Osteocyte (in vitro differentiated cells): ENCODE data around the gene TBXAS1. TPM values are rescaled to one million over a fixed set of nuclear protein-coding genes. Genes with fewer than 3 reads are reported as not detected.

Experiments
- DNase-seq: peaks from one replicate; pipeline ENCODE4 v3.0.0; 2021; ENCODE audit warnings: mixed read lengths; ENCODE audit not compliant: unreplicated experiment; ENCODE audit errors: extremely low spot score
- H3K27ac Mint-ChIP-seq: one replicate; pipeline ENCODE4 v1.8.0; 2021; ENCODE audit warnings: mild to moderate bottlenecking, mixed read lengths; ENCODE audit not compliant: unreplicated experiment
- H3K27me3 Mint-ChIP-seq: one replicate; pipeline ENCODE4 v1.8.0; 2021; ENCODE audit warnings: mixed read lengths; ENCODE audit not compliant: unreplicated experiment
- H3K36me3 Mint-ChIP-seq: one replicate; pipeline ENCODE4 v1.8.0; 2021; ENCODE audit warnings: mixed read lengths; ENCODE audit not compliant: unreplicated experiment
- H3K4me1 Mint-ChIP-seq: one replicate; pipeline ENCODE4 v1.8.0; 2021; ENCODE audit warnings: mixed read lengths; ENCODE audit not compliant: unreplicated experiment
- H3K4me3 Mint-ChIP-seq: one replicate; pipeline ENCODE4 v1.8.0; 2021; ENCODE audit warnings: mild to moderate bottlenecking, moderate library complexity, mixed read lengths; ENCODE audit not compliant: unreplicated experiment
- H3K9me3 Mint-ChIP-seq: one replicate; pipeline ENCODE4 v1.8.0; 2021; ENCODE audit warnings: mixed read lengths; ENCODE audit not compliant: unreplicated experiment
- total RNA-seq: library from RNA; stranded (reverse); gene quantifications from 2 replicates; pipeline ENCODE4 v1.2.1, GENCODE V29; 2021
- TF ChIP-seq, protein P1 (sequence below): fragments of 200-600 bp; sonication (generic); IDR thresholded peaks from 2 replicates; pipeline ENCODE4 v1.5.0; 2021; ENCODE audit warnings: antibody characterized with exemption, mild to moderate bottlenecking, moderate library complexity

The TBXAS1 gene
- total RNA-seq, 1 donor from 2014 or later = 3.5 TPM

DNA sequence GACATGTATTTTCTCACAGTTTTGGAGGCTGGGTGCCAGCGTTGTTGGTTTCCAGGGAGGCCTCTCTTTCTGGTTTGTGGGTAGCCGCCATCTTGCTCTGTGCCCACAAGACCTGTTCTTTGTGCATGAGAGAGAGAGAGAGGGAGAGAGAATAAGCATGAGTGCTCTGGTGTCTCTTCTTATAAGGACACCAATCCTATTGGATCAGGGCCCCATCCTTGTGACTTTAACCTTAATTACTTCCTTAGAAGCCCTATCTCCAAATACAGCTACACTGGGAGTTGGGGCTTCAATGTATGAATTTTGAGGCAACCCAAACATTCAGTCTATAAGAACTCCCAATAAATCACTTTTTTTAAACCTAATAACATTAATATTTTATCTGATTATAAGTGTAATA, 119.1 kb downstream of the TBXAS1 start:
- H3K36me3 Mint-ChIP-seq = no peaks in the 10 kb centered on the region
- peaks cover 24% of the 10 kb centered on the region for H3K9me3 Mint-ChIP-seq
- H3K4me1 Mint-ChIP-seq = no peaks in the 10 kb centered on the region

DNA sequence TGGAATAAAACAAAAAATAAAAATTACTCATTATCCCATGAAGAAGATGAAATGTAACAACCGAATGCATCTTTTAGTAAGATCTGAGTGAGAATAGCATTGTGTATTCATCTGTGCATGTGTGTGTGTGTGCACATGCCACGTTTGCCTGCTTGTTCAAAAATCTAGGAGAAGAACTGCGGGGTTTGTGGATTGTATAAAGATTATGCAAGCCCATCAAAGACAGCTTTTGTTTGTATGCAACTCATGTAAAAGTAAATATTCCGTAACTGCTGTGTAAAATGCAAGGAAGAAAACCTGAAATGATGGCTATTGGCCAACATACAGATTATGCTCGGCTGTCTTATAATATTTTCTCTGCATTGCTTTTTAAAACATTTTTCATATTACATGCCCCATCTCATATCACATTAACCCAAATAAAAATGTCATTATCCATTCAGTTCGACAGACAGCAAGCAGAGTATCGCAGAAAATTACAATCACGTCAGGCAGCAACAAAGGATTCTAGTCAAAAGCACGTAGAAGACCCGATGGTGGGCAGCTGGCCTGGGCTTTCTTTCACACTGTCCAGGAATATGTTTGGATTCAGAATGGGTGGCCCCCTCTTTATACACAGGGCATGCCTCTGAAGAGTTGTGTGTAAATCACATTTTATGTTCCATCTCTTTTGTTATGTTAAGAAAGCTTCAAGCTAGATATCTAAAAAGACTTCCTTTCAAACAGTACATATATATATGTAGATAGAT, 119.7 kb downstream of the TBXAS1 start:
- H3K4me3 Mint-ChIP-seq = no peak overlapping the region
- H3K4me1 Mint-ChIP-seq = no peaks in the 10 kb centered on the region
- H3K36me3 Mint-ChIP-seq = no peaks in the 10 kb centered on the region

More for the DNA sequence above, 119.1 kb downstream of the TBXAS1 start:
- no peak overlapping the region for H3K27ac Mint-ChIP-seq
- no peak for DNase-seq
- TF ChIP-seq, protein P1, sequence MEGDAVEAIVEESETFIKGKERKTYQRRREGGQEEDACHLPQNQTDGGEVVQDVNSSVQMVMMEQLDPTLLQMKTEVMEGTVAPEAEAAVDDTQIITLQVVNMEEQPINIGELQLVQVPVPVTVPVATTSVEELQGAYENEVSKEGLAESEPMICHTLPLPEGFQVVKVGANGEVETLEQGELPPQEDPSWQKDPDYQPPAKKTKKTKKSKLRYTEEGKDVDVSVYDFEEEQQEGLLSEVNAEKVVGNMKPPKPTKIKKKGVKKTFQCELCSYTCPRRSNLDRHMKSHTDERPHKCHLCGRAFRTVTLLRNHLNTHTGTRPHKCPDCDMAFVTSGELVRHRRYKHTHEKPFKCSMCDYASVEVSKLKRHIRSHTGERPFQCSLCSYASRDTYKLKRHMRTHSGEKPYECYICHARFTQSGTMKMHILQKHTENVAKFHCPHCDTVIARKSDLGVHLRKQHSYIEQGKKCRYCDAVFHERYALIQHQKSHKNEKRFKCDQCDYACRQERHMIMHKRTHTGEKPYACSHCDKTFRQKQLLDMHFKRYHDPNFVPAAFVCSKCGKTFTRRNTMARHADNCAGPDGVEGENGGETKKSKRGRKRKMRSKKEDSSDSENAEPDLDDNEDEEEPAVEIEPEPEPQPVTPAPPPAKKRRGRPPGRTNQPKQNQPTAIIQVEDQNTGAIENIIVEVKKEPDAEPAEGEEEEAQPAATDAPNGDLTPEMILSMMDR = no peak
- peaks cover 53% of the 10 kb centered on the region for H3K27me3 Mint-ChIP-seq
- no peak overlapping the region for H3K4me3 Mint-ChIP-seq

DNA sequence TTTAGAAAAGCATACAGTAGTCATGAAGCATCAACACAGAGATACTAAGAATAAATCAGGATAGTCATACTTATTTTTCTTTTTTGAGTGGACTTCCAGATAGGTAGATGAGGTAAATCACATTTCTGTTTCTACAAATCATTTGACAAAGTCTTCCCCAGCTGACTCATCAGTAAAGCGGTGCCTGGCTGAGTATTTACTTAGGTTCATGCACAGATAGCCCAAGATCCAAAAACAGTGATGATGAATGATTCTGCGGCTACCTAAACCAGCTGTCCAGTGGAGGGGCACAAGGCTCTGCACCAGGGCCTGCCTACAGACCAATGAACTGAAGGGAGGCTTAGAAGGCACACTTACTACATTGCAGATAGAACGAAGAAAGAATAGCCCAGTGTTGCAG, 120.6 kb downstream of the TBXAS1 start:
- H3K36me3 Mint-ChIP-seq = no peaks in the 10 kb centered on the region
- no peak overlapping the region for H3K27ac Mint-ChIP-seq
- peaks cover 24% of the 10 kb centered on the region for H3K9me3 Mint-ChIP-seq
- TF ChIP-seq, protein P1 = no peak
- H3K27me3 Mint-ChIP-seq = peaks cover 44% of the 10 kb centered on the region
- no peak overlapping the region for H3K4me3 Mint-ChIP-seq
- peak; percentile 19 for DNase-seq
- H3K4me1 Mint-ChIP-seq = peaks cover under 1% of the 10 kb centered on the region

More for the DNA sequence above, 119.7 kb downstream of the TBXAS1 start:
- H3K27me3 Mint-ChIP-seq = peaks cover 52% of the 10 kb centered on the region
- H3K27ac Mint-ChIP-seq = no peak overlapping the region
- TF ChIP-seq, protein P1 = no peak
- DNase-seq = peak; percentile 38
- H3K9me3 Mint-ChIP-seq = peaks cover 24% of the 10 kb centered on the region

DNA sequence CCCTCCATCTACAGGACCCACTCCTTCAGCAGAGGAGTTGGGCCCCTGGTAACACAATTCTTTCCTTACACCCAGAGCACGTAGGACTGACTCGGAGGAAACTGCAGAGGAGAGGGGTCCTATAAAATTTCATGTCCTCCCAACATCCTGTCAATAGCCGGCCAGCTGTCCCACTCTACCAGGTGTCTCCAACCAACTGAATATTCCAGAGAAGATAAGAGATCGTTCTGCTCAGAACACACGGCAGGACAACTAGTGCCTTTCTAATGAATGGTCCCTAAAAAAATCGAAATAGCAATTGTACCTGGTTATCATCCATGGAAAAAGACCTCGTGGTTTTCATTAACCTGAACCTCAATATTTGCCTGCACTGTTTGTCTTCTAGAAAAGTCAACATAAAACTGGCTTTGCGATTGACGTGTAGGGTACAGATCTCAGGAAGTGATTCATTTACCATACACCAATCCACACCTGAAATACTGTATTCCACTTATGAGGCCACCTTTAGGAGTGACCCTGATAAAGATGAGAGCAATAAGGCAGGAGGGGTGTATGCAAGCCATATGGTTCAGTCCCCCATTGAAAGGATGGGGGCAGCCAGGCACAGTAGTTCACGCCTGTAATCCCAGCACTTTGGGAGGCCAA, 121.9 kb downstream of the TBXAS1 start:
- H3K27ac Mint-ChIP-seq = no peak overlapping the region
- H3K36me3 Mint-ChIP-seq = no peaks in the 10 kb centered on the region
- peaks cover 38% of the 10 kb centered on the region for H3K27me3 Mint-ChIP-seq
- peaks cover 12% of the 10 kb centered on the region for H3K9me3 Mint-ChIP-seq
- peaks cover 2% of the 10 kb centered on the region for H3K4me1 Mint-ChIP-seq
- no peak for DNase-seq
- TF ChIP-seq, protein P1 = no peak
- H3K4me3 Mint-ChIP-seq = no peak overlapping the region

DNA sequence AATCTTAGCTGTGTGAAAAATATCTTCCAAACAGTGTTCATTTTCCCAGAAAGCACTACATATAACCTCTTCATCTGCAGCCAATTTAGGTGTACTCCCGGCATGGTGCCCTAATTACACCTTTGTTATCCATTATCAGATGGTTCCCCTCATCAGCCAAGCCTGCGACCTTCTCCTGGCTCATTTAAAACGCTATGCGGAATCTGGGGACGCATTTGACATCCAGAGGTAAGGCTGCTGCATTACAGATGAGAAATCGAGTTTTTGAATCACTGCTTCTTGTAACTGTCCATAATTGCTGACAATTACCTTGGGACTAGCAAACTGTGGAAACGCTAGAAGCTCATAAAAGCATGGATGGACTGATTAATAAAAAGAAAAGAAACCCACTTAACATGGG, 124.2 kb downstream of the TBXAS1 start:
- Mint-ChIP-seq H3K4me3 (no peak overlapping the region), H3K27ac (no peak overlapping the region), H3K36me3 (no peaks in the 10 kb centered on the region), H3K9me3 (no peaks in the 10 kb centered on the region), H3K4me1 (peaks cover 2% of the 10 kb centered on the region), H3K27me3 (peaks cover 29% of the 10 kb centered on the region)
- DNase-seq = no peak
- TF ChIP-seq, protein P1 = no peak
